DMS53 treated with DMSO at 0.1 percent for 48 hours (cell line): ENCODE data around the gene TERT.
A peak's percentile ranks its signal among the peaks of the same experiment; 100 is the strongest.
"Not testable (repeated sequence)": the region's sequence is repeated elsewhere in the genome, so short reads cannot be mapped to it uniquely, and the experiment has no call there.

Source experiments
- DNase-seq: peaks from one replicate; lab custom pipeline; 2025; ENCODE audit not compliant: unreplicated experiment; lab: John Stamatoyannopoulos, UW

TERT gene

GRCh38 chr5:1297243-1297642 lies 2.4 kb upstream of the TERT start:
- no peak for DNase-seq

- DNase-seq = no peak
Measured at GRCh38 chr5:1295650-1296037, 776 bp upstream of the TERT start.

GRCh38 chr5:1294206-1294834 lies 548 bp downstream of the TERT start:
- DNase-seq = peak; percentile 62

GRCh38 chr5:1293416-1294205 lies 1.3 kb downstream of the TERT start:
- no peak for DNase-seq

GRCh38 chr5:1292846-1293415 lies 1.9 kb downstream of the TERT start:
- DNase-seq = no peak

- DNase-seq = peak; percentile 49
Measured at GRCh38 chr5:1292139-1292538, 2.7 kb downstream of the TERT start.

- DNase-seq = peak; percentile 92
Measured at GRCh38 chr5:1291611-1292080, 3.2 kb downstream of the TERT start.

GRCh38 chr5:1290956-1291355 lies 3.9 kb downstream of the TERT start:
- DNase-seq = not testable (repeated sequence)

GRCh38 chr5:1289559-1289958 lies 5.3 kb downstream of the TERT start:
- not testable (repeated sequence) for DNase-seq

GRCh38 chr5:1288439-1289335 lies 6.2 kb downstream of the TERT start:
- peak; percentile 80 for DNase-seq

- no peak for DNase-seq
Measured at GRCh38 chr5:1285883-1286291, 9.0 kb downstream of the TERT start.

GRCh38 chr5:1285141-1285540 lies 9.7 kb downstream of the TERT start:
- DNase-seq = no peak

GRCh38 chr5:1284336-1284970 lies 10.4 kb downstream of the TERT start:
- DNase-seq = not testable (repeated sequence)

- DNase-seq = not testable (repeated sequence)
Measured at GRCh38 chr5:1283729-1284041, 11.2 kb downstream of the TERT start.

- DNase-seq = not testable (repeated sequence)
Measured at GRCh38 chr5:1282993-1283728, 11.7 kb downstream of the TERT start.

- no peak for DNase-seq
Measured at GRCh38 chr5:1282131-1282992, 12.5 kb downstream of the TERT start.

- DNase-seq = no peak
Measured at GRCh38 chr5:1281038-1281882, 13.6 kb downstream of the TERT start.
